A549 (cell line): ENCODE results near the gene NUP62.

ENCODE experiments used
- FOXS1 ChIP-seq: fragments of 250-450 bp; sonication (Bioruptor Pico); IDR thresholded peaks from 2 replicates; pipeline ENCODE4 v1.5.0; 2020; ENCODE audit warnings: mild to moderate bottlenecking, moderate library complexity
- HDAC2 ChIP-seq: fragments of 200-600 bp; sonication (generic); IDR thresholded peaks from 2 replicates; pipeline ENCODE4 v1.6.1; 2016
- HOXA7 ChIP-seq: fragments of 250-450 bp; sonication (Bioruptor Pico); IDR thresholded peaks from 2 replicates; pipeline ENCODE4 v1.5.0; 2020; ENCODE audit warnings: mild to moderate bottlenecking, moderate library complexity
- NPAS2 ChIP-seq: fragments of 250-450 bp; sonication (Bioruptor Pico); IDR thresholded peaks from 2 replicates; pipeline ENCODE4 v1.8.0; 2022; ENCODE audit warnings: mild to moderate bottlenecking, moderate library complexity, borderline replicate concordance
- PBX3 ChIP-seq: IDR thresholded peaks from 2 replicates; pipeline ENCODE4 v1.6.1; 2012
- POLR2A ChIP-seq: IDR thresholded peaks from 2 replicates; pipeline ENCODE4 v1.6.1; 2012; ENCODE audit warnings: mild to moderate bottlenecking, low read length
- SMC3 ChIP-seq: fragments of >200 bp; sonication (Bioruptor Twin); formaldehyde crosslinking; IDR thresholded peaks from 3 replicates; pipeline ENCODE4 v1.6.1; 2018; ENCODE audit warnings: inconsistent platforms
- TF ChIP-seq, protein P1 (sequence below): fragments of 200-600 bp; sonication (generic); IDR thresholded peaks from 2 replicates; pipeline ENCODE4 v1.6.1; 2016; ENCODE audit warnings: antibody characterized with exemption, mild to moderate bottlenecking, moderate library complexity
- TF ChIP-seq, protein P2 (sequence below): fragments of >200 bp; sonication (Bioruptor Twin); formaldehyde crosslinking; IDR thresholded peaks from 3 replicates; pipeline ENCODE4 v1.5.1; 2016
- TF ChIP-seq, protein P3 (sequence below): fragments of 450-650 bp; IDR thresholded peaks from 2 replicates; pipeline ENCODE4 v1.6.1; 2014; ENCODE audit warnings: antibody characterized with exemption

DNA sequence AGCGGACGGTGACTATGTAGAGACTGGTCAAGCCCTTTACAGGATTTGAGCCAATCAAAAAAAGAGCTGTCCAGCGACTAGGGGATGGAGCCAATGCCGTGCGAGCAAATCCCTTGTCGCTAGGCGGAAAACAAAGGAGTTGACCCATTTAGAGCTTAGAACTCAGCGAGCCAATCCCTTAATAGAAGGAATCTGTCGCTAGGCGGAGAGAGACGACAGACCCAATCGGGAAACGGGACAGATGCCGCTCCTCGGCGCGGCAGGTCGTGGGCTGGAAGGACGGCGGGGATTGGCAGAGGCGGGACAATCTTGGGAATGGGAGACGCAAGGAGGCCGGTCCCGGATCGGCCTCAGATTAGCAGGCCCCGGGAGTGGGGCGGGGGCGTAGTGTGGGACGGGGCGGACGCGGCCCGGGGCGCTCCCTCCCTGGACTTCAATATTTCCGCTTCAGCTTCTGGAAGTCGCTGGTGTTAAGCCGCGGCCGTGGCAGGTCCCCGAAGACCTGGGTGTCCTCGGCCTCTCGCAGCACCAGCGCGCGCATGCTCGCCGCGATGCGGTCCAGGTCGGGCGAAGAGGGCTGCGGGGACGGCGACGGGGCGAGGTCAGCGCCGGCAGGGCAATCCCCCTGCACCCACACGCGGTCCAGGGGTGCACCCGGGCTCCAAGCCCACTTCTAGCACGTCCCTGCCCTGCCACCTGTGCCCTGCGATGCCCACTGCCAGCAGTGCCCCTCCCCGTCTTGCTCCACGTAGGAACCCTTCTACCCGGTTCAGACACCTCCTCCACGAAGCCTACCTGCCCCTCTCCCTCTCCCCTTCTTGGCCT is 59.6 kb downstream of the NUP62 start:
- TF ChIP-seq, protein P1, sequence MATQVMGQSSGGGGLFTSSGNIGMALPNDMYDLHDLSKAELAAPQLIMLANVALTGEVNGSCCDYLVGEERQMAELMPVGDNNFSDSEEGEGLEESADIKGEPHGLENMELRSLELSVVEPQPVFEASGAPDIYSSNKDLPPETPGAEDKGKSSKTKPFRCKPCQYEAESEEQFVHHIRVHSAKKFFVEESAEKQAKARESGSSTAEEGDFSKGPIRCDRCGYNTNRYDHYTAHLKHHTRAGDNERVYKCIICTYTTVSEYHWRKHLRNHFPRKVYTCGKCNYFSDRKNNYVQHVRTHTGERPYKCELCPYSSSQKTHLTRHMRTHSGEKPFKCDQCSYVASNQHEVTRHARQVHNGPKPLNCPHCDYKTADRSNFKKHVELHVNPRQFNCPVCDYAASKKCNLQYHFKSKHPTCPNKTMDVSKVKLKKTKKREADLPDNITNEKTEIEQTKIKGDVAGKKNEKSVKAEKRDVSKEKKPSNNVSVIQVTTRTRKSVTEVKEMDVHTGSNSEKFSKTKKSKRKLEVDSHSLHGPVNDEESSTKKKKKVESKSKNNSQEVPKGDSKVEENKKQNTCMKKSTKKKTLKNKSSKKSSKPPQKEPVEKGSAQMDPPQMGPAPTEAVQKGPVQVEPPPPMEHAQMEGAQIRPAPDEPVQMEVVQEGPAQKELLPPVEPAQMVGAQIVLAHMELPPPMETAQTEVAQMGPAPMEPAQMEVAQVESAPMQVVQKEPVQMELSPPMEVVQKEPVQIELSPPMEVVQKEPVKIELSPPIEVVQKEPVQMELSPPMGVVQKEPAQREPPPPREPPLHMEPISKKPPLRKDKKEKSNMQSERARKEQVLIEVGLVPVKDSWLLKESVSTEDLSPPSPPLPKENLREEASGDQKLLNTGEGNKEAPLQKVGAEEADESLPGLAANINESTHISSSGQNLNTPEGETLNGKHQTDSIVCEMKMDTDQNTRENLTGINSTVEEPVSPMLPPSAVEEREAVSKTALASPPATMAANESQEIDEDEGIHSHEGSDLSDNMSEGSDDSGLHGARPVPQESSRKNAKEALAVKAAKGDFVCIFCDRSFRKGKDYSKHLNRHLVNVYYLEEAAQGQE, result no peak
- TF ChIP-seq FOXS1 (CRISPR knock-in tag) (no peak), PBX3 (peak; percentile 87), HOXA7 (no peak), POLR2A (peak; percentile 63), NPAS2 (CRISPR knock-in tag) (no peak), SMC3 (no peak), HDAC2 (no peak)
- TF ChIP-seq, protein P2, sequence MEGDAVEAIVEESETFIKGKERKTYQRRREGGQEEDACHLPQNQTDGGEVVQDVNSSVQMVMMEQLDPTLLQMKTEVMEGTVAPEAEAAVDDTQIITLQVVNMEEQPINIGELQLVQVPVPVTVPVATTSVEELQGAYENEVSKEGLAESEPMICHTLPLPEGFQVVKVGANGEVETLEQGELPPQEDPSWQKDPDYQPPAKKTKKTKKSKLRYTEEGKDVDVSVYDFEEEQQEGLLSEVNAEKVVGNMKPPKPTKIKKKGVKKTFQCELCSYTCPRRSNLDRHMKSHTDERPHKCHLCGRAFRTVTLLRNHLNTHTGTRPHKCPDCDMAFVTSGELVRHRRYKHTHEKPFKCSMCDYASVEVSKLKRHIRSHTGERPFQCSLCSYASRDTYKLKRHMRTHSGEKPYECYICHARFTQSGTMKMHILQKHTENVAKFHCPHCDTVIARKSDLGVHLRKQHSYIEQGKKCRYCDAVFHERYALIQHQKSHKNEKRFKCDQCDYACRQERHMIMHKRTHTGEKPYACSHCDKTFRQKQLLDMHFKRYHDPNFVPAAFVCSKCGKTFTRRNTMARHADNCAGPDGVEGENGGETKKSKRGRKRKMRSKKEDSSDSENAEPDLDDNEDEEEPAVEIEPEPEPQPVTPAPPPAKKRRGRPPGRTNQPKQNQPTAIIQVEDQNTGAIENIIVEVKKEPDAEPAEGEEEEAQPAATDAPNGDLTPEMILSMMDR, result no peak
- TF ChIP-seq, protein P3, sequence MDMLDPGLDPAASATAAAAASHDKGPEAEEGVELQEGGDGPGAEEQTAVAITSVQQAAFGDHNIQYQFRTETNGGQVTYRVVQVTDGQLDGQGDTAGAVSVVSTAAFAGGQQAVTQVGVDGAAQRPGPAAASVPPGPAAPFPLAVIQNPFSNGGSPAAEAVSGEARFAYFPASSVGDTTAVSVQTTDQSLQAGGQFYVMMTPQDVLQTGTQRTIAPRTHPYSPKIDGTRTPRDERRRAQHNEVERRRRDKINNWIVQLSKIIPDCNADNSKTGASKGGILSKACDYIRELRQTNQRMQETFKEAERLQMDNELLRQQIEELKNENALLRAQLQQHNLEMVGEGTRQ, result no peak
